Activated T-cell treated with anti-CD3 and anti-CD28 coated beads for 48 hours (primary cell): ENCODE results near the gene TMEM134.

ENCODE experiments used
- DNase-seq: peaks from one replicate; pipeline ENCODE4 v3.0.0-alpha.2; 2020; ENCODE audit warnings: low read depth

The TMEM134 gene

DNA sequence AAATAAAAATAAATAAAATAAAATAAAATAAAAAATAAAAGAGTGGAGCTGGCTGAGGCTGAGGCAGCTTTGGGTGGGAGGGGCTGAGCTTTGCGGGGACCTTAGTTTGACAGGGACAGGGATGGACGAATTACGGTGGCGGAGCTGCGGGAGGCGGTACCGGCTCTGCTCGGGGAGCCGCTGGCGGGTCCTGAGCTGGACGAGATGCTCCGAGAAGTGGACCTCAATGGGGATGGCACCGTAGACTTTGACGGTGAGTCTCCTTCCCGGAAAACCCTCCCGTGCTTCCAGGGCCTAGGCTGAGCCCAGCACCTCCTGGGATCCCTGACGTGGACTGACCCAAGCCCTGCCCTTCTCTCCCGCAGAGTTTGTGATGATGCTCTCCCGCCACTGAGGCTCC is 10.8 kb downstream of the TMEM134 start:
- no peak for DNase-seq

DNA sequence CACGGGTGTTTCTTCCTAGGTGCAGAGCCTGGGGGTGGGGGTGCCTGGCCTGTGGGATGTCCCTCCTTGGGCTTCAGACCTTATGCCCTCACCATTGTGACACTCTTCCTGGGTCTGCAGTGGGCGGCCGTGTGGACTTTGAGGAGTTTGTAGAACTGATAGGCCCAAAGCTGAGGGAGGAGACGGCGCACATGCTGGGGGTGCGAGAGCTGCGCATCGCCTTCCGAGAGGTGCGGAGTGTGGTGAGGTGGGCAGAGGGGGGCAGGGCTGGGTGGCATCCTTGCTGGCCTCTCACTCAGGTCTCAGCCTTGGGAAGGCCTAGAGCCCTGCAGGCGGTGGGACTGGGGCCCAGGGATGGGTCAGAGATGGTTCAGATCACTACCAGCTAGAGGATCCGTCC is 11.6 kb downstream of the TMEM134 start:
- no peak for DNase-seq

DNA sequence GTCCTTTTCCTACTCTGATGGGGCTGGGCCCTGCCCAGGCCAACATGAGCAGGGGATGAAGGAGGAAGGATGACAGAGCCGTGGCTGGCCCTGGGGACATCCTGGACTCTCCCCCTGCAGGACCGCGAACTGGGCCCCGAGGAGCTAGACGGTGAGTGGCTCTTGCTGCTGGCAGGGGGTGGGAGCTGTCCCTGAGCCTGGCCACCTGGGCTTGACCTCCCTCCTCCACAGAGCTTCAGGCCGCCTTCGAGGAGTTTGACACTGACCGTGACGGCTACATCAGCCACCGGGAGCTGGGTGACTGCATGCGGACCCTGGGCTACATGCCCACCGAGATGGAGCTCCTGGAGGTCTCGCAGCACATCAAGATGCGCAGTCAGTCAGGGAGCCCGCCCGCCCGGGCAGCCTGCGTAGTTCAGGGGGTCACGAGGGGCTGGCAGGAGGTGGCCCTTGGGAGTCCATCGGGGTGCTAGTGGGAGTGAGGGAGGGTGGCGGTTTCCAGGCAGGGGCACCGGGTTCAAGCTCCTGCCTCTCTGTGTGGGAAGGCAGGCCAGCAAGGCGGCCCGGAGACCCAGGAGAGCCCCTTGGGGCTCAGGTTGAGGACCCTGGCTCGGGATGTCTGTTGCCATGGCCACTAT is 12.9 kb downstream of the TMEM134 start:
- DNase-seq, result no peak

GRCh38 chr11:67455054-67455453 is 14.0 kb downstream of the TMEM134 start, which contains the start of gene CABP4:
Gene CABP4, plus strand, starts transcription at chr11:67455354. Its CDS starts 70 bp downstream, at chr11:67455424.
- no peak for DNase-seq

- no peak for DNase-seq
Observed at GRCh38 chr11:67453816-67454732, 15.0 kb downstream of the TMEM134 start.

DNA sequence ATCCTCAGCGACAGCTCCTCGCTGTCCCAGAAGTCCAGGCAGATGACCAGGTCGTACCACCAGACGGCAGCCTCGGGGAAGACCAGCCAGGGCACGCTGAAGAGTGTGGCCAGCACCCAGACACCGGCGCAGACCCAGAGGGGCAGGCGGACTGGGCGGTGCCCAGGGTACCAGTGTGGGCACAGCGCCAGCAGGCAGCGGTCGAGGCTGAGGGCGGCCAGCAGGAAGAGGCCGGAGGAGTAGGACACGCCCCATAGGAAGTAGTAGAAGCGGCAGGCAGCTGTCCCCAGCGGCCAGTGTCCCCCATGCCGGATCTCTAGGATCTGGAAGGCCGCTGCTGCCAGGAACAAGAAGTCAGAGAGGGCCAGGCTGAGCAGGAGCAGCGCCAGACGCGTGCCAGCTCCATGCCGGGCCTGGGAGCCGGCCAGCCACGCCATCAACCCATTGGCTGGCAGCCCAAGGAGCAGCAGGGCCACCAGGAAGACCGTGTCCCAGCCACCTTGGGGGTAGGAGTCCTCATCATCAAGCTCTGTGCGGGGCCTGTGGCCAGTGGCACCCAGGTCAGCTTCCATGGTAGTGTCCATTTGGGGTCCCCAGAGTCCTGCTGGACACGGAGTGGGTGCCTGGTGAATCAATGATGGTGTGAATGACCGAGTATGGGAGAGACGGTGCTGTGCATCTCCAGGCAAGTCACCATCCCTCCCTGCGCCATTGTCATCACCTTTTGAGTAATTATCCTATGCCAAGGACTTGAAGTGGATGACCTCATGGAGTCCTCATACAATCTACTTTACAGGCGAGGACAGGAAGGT is 16.7 kb downstream of the TMEM134 start, which contains the start of gene GPR152:
TSS of gene GPR152 (minus strand) at position 589 of the 812 bp plus-strand sequence. CDS start at position 584, 5 bp downstream.
- DNase-seq, result no peak

GRCh38 chr11:67451658-67451976 is 17.4 kb downstream of the TMEM134 start:
- no peak for DNase-seq

GRCh38 chr11:67450796-67451657 is 18.0 kb downstream of the TMEM134 start:
- no peak for DNase-seq

- no peak for DNase-seq
Observed at GRCh38 chr11:67449116-67449844, 19.8 kb downstream of the TMEM134 start.

GRCh38 chr11:67448220-67448609 is 20.8 kb downstream of the TMEM134 start:
- no peak for DNase-seq

DNA sequence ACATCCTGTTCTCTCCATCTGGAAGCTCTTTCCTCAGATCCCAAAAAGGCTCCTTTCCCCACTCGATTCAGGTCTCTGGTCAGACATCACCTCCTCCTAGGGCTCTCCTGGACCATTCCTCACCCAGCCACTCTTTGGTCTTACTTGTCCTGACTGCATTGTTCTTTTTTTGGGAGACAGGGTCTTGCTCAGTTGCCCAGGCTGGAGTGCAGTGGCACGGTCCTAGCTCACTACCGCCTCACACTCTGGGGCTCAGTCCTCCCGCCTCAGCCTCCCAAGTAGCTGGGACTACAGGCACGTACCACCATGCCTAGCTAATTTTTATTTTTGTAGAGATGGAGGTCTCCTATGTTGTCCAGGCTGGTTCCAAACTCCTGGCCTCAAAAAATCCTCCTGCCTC is 23.5 kb downstream of the TMEM134 start:
- DNase-seq, result no peak

- no peak for DNase-seq
Observed at GRCh38 chr11:67442504-67443404, 26.3 kb downstream of the TMEM134 start.

DNA sequence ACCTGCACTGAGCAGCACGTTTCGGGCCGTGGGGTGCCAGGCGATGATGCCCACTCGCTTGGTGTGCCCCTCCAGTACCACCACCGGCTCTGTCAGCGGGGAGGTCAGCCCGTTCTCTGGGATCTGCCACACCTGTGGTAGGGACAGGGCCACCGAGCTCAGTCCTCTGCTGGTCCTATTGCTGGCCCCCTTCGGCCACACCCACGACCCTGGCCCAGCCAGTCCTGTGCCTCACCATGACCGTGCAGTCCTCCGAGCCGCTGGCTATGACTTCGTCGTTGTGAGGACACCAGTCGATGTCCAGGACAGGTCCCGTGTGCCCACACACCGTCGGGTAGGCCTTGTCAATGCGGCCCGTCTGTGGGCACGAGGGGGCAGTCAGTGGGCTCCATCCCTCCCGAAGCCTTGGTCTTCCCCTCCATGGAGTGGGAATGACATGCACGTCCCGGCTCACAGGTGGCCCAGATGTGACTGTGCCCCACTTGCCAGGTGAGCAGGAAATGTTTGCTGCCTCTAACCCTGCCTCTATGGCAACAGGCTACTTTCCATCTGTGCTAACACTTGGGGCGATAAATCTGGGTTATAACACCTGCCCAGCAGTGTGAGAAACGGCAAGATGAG is 27.2 kb downstream of the TMEM134 start:
- no peak for DNase-seq

GRCh38 chr11:67441098-67441563 is 27.9 kb downstream of the TMEM134 start:
- DNase-seq, result no peak

GRCh38 chr11:67440229-67441097 is 28.6 kb downstream of the TMEM134 start:
- no peak for DNase-seq

DNA sequence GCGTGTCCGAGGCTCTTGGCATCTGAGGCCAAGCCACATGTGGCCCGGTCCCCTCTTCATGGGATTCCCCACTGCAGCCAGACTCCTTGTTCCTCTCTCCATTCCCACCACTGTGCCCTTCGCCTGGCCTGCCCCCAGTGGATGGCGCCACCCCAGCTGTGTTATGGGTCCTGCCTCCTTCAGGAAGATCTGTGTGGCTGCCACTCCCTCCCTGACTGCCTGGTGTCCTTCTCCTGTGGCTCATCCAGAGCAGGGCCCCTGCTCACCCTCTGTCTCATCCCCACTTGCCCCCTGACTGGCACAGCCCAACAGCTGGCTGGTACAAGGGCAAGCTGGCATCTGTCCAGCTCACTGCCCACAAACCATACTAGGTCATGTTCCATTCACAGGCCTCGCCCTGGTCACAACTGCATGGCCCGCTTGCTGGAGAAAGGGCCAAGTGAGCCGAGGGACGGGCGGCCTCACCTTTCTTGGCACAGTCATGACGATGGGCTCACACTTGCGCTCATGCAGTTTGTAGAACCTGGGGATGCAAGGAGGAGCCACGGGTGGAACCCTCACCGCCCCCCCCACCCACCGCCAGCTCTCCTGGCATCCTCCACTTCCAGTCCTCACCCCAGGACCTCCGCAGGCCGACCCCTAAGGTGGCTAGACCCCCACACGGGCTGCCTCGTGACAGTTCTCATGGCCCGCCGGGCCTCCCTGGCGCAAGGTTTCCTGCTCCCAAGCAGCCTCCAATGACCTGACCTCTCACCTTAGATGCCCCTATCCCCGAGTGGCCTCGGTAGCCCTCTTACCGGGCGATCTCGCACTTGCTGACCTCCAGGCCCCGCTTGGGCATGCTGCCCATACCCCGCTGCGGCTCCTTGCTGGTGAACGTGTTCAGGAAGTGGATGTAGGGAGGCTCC is 29.5 kb downstream of the TMEM134 start:
- no peak for DNase-seq
